ENCODE data around the gene ANKRD55.

- no peak for TF ChIP-seq CTCF (IDR thresholded peaks at IDR 0.05)
- TF ChIP-seq EZH2 (IDR thresholded peaks at IDR 0.05; ENCODE audit: borderline replicate concordance, insufficient read depth, low read depth, low read length, poor library complexity, severe bottlenecking) = no peak
These were observed 45.2 kb upstream of the ANKRD55 start for GRCh38 chr5:56278335-56278753.

Measured in B cell (primary cell).